GM21825 (cell line): ENCODE results near the gene CFAP20DC.
"Not testable (repeated sequence)": the region's sequence is repeated elsewhere in the genome, so short reads cannot be mapped to it uniquely, and the experiment has no call there.

Experiments
- ATAC-seq: cut with Tn5 transposase; IDR thresholded peaks from one replicate; pipeline ENCODE4 v1.9.1; 2021; ENCODE audit warnings: mild to moderate bottlenecking, moderate library complexity; ENCODE audit not compliant: unreplicated experiment

Gene CFAP20DC

DNA sequence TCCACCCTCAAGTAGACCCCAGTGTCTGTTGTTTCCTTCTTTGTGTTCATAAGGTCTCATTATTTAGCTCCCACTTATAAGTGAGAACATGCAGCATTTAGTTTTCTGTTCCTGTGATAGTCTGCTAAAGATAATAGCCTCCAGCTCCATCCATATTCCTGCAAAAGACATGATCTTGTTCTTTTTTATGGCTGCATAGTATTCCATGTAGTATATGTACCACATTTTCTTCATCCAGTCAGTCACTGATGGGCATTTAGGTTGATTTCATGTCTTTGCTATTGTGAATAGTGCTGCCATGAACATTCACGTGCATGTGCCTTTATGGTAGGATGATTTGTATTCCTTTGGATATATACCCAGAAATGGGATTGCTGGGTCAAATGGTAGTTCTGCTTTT lies 82.0 kb downstream of the CFAP20DC start:
- ATAC-seq = not testable (repeated sequence)

DNA sequence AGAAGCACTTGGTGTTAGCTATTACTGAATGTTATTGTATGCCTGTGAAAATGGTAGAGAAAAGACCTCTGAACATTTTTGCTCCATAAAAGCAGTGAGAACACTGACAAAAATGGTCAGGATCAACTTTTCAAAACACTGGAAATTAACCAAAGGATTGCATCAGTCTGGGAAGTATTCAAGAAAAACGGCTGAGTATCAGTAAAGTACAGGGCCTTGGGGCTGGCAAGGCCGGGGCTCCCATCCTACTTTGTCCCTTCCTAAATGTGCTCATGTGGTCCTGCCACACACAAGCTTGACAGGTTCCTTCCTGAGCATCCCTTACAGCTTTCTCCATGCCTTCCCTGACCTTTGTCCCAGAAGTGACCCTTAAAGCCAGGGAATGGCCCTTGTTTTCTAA lies 84.0 kb downstream of the CFAP20DC start:
- no peak for ATAC-seq

DNA sequence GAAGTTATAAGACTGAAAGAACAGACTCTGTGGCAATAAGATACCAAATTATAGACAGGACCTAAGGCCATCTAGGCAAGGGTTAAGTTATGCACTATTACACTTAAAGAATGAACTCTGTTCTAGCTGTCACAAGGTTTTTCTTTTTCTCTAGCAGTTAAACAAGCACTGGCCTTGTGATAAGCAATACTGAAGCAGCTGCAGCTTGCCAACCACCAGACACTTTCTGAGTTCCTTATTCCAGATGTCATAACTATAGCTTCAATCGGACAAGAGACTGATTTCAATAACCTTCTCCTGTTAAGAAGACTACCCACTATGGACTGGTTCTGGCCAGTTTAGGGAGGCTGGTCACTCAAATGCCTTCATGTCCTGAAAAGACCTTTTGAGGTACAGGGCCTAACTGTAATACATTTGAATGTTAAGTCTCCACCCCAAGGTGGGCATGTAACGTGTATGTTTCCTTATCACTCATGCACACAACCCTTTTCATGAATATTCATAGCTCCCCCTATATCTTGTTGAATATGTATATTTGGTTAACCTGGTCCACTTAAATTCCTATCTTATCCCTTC lies 85.8 kb downstream of the CFAP20DC start:
- no peak for ATAC-seq

DNA sequence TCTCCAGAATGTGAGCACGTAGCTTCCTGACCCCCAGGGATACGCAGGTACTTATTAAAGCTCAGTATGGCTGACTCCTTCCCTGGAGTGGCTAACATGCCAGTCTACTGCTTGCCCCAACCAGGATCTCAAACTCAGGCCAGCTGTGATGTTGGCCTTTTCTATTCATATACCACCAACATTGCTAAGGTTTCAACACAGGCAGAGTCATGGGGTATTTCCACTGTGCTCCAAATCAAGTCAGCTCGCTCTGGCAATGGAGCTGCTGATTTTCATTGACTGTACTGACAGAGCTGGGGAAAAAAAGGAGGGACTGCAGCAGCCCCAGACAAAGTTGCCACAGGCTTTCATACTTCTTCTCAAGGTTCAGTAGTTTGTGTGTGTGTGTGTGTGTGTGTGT lies 87.0 kb downstream of the CFAP20DC start:
- no peak for ATAC-seq

DNA sequence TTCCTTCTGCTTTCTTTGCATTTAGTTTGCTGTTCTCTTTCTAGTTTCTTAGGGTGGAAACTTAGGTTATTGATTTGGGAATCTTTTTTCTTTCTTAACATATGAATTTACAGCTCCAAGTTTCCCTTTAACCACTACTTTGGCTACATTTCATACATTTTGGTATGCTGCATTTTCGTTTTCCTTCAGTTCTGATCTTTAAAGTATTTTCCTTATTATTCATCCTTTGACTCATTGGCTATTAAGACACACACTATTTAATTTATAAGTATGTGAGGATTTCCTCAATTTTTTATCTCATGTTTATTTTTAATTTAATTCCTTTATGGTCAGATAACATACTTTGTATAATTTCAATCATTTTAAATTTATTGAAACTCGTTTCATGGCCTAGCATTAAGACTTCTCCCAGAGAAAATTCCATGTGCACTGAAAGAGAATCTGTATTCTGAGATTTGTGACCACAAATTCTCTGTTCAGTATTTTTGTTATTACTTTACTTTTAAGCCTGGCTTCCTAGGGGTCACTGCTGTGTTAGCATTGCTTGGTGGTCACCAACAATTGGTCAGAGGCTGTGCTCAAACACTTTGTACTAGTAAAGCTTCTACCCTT lies 87.7 kb downstream of the CFAP20DC start:
- no peak for ATAC-seq

DNA sequence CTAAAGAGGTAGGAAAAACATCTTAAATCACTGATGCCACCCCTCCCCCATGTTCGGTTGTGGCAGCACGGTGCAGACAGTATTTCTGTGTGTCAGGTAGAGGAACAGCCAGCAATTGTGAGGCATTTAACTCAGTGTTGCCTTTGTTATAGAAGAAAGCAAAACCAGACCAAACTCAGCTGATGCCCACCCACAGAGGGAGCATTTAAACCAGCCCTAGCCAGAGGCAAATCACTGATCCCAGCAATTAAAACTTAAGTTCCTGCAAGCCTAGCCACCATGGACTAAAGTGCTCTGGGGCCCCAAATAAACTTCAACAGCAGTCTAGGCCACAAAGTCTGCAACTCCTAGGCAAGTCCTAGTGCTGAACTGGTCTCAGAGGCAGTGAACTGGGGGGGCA lies 94.5 kb downstream of the CFAP20DC start:
- no peak for ATAC-seq

DNA sequence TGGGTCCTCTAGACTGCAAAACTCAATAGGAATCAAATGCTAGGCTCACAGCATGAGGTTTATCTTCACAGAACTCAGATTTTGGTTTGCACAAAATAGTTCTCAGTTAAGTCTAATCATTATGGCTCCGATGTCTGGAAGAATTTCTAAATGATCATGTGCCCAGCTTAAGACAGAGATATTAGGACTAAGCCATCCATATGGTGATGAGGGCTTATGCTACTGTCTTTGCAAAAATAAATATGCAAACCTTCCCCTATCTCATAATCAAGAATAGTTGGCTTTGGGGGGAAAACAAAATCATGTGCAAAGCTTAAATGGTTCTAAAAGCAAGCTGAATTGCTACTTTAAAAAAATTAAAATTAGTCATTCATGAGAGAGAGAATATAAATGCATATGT lies 96.5 kb downstream of the CFAP20DC start:
- ATAC-seq = no peak

DNA sequence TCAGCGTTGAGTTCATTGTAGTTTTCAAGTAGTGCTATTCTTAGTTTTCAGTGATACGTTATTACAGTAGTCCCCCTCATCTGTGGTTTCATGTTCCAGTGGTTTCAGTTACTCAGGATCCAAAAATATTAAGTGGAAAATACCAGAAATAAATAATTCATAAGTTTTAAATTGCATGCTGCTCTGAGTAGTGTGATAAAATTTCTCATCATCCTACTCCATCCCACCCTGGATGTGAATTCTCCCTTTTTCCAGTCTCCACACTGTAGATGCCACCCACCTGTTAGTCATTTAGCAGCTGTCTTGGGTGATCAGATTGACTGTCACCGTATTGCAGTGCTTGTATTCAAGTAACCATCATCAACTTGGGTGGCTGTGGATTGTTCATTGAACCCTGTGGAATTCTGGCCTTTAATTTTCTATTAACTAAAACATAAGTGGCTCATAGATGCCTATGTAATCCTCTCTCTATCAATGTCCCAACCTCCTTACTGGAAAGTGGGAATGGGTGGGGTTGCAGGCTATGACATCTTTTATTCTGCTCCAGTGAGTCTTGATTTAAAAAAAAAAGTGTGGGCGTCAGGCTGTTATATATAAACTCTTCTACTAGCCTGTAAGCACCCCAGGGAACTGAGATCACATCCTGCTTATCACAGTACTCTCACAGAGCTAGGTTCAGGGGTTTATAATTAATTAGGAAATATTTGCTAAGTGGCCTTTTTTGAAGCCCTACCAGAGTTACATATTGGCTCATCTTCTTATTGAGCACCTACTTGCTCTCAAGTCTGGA lies 97.5 kb downstream of the CFAP20DC start:
- peak; percentile 70 for ATAC-seq

DNA sequence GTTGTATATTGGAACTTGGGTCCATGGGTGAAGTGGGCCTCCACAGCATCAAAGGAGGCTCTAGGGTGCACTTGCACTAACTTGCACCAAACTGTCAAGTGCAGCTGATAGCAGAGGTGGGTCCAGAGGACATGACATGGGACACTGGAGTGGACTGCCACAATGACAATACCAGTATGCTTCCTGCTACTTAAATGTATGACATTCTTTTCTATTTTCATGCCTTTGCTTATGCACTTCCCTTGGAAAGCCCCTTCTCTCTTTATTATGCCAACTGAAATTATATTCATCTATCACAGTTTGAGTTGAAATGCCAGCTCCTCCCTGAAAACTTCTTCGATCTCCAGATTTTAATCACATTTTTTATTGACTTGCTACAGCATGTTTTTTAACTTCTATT lies 101.8 kb downstream of the CFAP20DC start:
- no peak for ATAC-seq

DNA sequence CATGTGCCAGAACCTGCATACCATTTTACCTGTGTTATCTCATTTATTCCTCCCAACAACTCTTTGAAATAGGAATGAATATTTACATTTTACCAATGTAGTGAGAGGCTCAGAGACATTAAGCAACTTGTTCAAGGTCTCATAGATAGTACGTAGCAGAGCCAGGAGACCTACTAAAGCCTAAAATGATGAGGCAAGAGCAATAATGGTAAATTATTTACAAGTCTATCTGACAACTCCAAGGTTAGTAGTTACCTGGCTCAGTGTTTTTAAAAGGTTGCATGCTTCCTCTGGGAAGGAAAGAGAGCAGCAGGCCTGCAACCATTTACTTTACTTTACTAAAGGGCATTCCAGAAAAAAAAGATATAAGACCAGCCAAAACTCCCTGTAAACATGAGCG lies 103.0 kb downstream of the CFAP20DC start:
- no peak for ATAC-seq

DNA sequence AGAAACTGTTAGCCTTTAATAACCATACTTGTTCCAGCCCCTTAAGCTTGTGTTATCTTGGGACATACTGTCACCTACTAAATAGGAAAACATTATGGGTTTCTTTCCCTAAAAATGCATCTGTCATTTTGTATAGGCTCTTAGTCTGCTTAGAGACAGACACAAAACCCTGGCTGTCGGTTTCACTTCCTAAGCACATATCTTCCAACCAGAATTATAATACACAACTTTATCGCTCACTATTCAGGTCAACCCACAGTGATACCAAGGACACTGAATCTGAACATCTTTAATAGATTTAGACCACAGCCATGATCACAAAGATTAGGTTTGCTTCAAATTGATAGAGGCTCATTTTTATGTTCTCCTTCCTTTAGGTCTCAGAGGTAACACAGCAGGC lies 111.8 kb downstream of the CFAP20DC start:
- no peak for ATAC-seq

DNA sequence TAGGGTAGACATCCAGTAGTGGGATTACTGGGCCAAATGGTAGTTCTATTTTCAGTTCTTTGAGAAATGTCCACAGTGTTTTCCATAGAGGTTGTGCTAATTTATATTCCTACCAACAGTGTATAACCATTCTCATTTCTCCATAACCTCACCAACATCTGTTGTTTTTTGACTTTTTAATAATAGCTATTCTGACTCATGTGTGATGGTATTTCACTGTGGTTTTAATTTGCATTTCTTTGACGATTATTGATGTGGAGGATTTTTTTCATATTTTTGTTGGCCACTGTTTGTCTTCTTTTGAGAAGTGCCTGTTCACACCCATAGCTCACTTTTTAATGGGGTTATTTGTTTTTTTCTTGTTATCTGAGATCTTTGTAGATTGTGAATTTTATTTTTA lies 125.2 kb downstream of the CFAP20DC start:
- no peak for ATAC-seq

DNA sequence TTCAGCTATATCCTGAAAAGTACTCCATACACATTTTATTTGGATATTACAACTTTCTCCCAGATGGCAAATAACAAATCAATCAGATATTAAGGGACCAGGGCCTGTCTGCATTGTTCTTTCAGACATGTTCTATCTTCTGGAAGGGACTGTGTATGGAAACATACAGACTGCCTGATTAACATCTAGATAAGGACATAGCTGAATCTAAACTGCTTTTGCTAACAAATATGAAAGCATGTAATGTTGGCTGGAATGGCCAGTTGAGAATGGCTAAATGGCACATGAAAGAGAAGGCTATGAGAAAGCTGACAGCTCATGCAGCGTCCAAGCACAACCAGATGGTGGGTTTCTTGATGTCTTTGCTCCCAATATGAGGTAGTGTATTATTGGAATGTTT lies 149.4 kb downstream of the CFAP20DC start:
- ATAC-seq = no peak

DNA sequence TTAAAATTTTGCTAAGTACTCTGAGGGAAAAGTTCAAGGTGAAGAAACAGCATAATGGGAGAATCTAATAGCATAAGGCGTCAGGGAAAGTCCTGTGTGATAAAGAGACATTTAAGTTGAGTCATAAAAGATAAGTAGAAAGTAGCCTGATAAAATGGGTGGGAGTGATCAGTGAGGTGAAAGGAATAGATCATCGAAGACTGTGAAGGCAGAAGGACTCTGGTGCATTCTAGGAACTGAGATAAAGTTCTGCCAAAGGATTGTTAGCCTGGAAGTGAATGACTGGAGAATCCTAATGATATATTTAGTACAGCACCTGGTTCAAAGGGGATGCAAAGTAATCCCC lies 149.9 kb downstream of the CFAP20DC start:
- ATAC-seq = peak; percentile 13

DNA sequence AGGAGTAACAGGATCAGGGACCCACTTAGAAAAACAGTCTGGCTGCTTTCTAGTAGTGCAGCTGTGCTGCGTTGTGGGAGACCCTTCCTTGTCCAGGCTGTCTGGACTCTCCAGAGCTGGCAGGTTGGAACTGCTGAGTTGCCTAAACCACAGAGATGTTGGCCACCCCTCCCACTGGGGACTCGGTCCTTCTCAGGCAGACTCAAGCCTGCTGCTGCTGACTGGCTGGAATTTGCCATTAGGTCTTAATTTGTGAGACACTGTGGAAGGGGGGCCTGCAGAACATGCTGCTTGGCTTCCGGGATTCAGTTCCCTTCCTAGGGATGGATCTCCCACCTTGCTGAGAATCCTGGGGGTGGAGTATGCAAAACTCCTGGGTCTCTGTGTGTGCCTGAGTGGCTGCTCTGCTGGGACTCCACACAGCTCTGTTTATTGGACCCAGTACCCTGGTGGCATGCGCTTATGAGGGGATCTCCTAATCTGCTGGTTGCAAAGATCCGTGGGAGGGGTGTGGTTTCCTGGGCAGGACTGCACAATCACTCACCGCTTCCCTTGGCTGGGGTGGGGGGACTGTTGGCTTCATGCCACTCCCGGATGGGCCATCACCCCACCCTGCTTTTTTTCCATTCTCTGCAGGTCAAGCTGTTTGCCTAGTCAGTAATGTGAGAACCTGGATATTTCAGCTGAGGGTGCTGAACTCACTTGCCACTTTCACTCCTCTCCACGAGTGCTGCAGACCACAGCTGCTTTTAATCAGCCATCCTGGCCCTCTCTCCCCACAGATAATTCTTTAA lies 150.5 kb downstream of the CFAP20DC start:
- ATAC-seq = peak; percentile 91

DNA sequence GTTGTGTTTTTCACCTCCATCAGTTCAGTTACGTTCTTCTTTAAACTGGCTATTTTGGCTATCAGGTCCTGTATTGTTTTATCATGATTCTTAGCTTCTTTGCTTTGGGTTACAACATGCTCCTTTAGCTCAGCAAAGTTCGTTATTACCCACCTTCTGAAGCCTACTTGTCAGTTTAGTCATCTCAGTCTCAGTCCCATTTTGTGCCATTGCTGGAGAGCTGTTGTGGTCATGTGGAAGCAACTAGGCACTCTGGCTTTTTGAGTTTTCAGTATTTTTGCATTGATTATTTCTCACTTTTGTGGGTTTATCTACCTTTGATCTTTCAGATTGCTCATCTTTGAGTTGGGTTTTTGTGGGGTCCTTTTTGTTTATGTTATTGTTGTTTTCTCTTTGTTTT lies 151.3 kb downstream of the CFAP20DC start:
- ATAC-seq = no peak

DNA sequence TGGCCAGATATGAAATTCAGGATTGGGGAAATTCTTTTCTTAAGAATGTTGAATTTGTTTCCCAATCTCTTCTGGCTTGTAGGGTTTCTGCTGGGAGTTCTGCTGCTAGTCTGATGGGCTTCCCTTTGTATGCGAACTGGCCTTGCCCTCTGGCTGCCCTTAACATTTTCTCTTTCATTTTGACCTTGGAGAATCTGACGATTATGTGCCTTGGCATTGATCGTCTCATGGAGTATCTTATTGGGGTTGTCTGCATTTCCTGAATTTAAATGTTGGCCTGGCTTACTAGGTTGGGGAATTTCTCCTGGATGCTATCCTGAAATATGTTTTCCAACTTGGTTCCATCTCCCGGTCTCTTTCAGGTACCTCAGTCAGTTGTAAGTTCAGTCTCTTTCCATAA lies 152.2 kb downstream of the CFAP20DC start:
- no peak for ATAC-seq

DNA sequence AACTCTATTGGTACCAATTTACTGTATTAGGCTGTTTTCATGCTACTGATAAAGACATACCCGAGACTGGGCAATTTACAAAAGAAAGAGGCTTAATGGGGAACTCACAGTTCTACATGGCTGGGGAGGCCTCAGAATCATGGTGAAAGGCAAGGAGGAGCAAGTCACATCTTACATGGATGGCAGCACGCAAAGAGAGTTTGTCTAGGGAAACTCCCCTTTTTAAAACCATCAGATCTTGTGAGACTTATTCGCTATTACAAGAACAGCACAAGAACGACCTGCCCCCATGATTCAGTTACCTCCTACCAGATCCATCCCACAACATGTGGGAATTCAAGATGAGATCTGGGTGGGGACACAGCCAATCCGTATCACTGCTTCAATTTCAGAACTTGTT lies 154.1 kb downstream of the CFAP20DC start:
- not testable (repeated sequence) for ATAC-seq

DNA sequence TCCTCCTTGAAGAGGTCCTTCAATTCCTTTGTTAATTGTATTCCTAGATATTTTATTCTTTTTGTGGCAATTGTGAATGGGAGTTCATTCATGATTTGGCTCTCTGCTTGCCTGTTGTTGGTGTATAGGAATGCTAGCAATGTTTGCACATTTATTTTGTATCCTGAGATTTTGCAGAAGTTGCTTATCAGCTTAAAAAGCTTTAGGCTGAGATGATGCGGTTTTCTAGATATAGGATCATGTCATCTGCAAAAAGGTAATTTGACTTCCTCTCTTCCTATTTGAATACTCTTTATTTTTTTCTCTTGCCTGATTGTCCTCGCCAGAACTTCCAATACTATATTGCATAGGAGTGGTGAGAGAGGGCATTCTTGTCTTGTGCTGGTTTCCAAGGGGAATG lies 157.3 kb downstream of the CFAP20DC start:
- ATAC-seq = not testable (repeated sequence)

DNA sequence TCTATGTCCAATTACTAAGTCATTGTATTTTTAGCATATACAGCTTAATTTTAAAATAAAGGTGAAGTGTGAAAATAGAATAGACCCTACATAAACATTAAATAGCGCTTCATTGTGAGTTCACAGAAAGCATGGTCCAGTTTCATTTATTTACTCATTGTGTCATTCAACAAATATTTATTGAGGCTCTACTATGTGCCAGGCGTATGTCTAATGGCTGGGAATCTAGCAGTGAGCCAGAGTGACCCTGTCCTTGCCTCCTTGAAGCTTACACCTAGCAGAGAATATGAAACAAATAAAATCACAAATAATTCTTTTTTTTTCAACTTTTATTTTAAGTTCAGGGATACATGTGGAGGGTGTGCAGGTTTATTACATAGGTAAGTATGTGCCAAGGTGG lies 161.7 kb downstream of the CFAP20DC start:
- no peak for ATAC-seq

DNA sequence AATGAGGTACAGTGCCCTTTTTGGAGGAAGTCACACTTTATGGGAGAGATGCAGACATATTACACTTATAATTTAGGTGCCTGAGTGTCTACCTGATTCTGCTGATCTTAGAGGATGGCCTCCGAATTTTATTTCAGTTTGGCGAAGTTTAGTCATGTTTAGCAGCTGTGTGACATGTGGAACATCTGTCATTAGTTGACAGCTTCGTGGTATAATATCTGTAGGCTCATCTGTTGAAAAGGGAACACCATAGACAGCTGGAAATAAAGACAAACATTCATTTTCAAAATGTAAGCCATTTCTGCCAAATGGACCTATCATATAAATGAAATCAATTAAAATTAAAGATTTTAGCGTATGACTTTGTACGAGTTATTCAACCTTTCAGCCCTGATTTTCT lies 165.4 kb downstream of the CFAP20DC start:
- no peak for ATAC-seq

DNA sequence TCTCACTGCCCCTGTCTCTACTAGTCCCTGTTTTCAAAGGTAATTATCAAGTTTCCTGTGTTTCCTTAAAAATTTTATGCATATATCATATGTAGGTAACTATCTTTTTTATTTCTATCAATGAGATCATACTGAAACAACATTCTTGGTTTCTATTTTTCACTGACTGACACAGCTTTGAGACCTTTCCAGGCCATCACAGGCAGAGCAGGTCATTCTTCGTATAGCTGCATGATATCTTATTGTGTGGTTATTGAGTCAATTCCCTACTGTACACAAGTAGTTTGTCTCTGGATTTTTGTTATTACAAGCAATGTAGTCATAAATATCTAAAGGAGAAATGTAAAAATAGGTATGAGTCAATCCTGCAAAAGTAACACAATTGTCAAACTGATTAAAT lies 169.6 kb downstream of the CFAP20DC start:
- no peak for ATAC-seq
